Transverse colon (tissue), 4 donors: ENCODE data around the gene TP73. TPM values are rescaled to one million over a fixed set of nuclear protein-coding genes. Genes with fewer than 3 reads are reported as not detected.

ENCODE experiments used
- DNase-seq: peaks from one replicate; pipeline ENCODE4 v3.0.0-alpha.2; 2019
- H3K27ac ChIP-seq, 4 donors: fragments of 200-600 bp; sonication (generic); 2 replicates each; pipeline ENCODE4 v1.5.1; 2016 to 2018; ENCODE audit warnings: inconsistent platforms in 4 of 4
- H3K27me3 ChIP-seq: fragments of 200-600 bp; sonication (generic); 2 replicates; pipeline ENCODE4 v1.5.1; 2017; ENCODE audit warnings: inconsistent platforms
- H3K36me3 ChIP-seq, 4 donors: fragments of 200-600 bp; sonication (generic); 2 replicates each; pipeline ENCODE4 v1.5.1; 2017 to 2019; ENCODE audit warnings: inconsistent platforms in 4 of 4
- H3K4me1 ChIP-seq, 4 donors: fragments of 200-600 bp; sonication (generic); 2 replicates each; pipeline ENCODE4 v1.5.1; 2017 to 2020; ENCODE audit warnings: inconsistent platforms in 4 of 4
- H3K4me3 ChIP-seq, 4 donors: fragments of 200-600 bp; sonication (generic); 1 replicate in 1 of 4; 2 replicates in 3 of 4; pipeline versions ENCODE4 v1.5.1 to v1.6.1; 2017 to 2019; ENCODE audit warnings: inconsistent platforms in 4 of 4
- H3K9me3 ChIP-seq, 2 donors: fragments of 200-600 bp; sonication (generic); 2 replicates each; pipeline ENCODE4 v1.5.1; 2017 to 2019; ENCODE audit warnings: inconsistent platforms in 2 of 2
- EP300 ChIP-seq: sonication (generic); formaldehyde crosslinking; IDR thresholded peaks from one replicate; pipeline ENCODE4 v1.6.1; 2017; ENCODE audit warnings: antibody characterized with exemption, low read depth
- POLR2A ChIP-seq: fragments of 450-650 bp; IDR thresholded peaks from one replicate; pipeline ENCODE4 v1.6.1; 2016; ENCODE audit warnings: antibody characterized with exemption, mild to moderate bottlenecking, moderate library complexity
- POLR2AphosphoS5 ChIP-seq, 3 donors: sonication (generic); formaldehyde crosslinking; IDR thresholded peaks; one replicate each; pipeline ENCODE4 v1.6.1; 2016; ENCODE audit warnings: antibody characterized with exemption in 3 of 3
- WGBS, 2 donors: methylation state at CpG; one replicate each; pipeline ENCODE4 v1.1.5; 2018; ENCODE audit warnings: low coverage in 1 of 2; 5-methylcytosine and 5-hydroxymethylcytosine counted together
- in situ Hi-C, 4 donors: fragments of 200-750 bp; cut with MboI; loops; one replicate each; pipeline versions ENCODE4 v1.15.0 to v1.15.1; 2017; ENCODE audit warnings: low sequenced_read_pairs in 3 of 4, low pct_ligation_motif_present in 1 of 4, low pct_unique_long_range_greater_than_20kb in 1 of 4
- intact Hi-C: fragments of 100-400 bp; cut with DNase I; formaldehyde crosslinking; loops from one replicate; pipeline ENCODE4 v1.15.1; 2023; ENCODE audit warnings: low total_unique reads
- total RNA-seq, 4 donors: library from RNA; depleted of rRNA; stranded (reverse); fragments of >200 nt; gene quantifications; one replicate each; pipeline ENCODE4 v1.1.0, GENCODE V29; 2016
- TF ChIP-seq, protein P1 (sequence below), 5 experiments: fragments of 200-600 bp in 3 of 5; fragments of 450-650 bp in 2 of 5; sonication (generic) in 3 of 5; IDR thresholded peaks; 1 replicate in 2 of 5; 2 replicates in 3 of 5; pipeline ENCODE4 v1.5.1; 2016 to 2017; ENCODE audit warnings: antibody characterized with exemption in 5 of 5, inconsistent platforms in 3 of 5, mild to moderate bottlenecking in 2 of 5, moderate library complexity in 1 of 5

TP73 gene
- total RNA-seq, 4 donors from 2014 or later: 0.20 to 0.32 TPM; not detected in 2

DNA sequence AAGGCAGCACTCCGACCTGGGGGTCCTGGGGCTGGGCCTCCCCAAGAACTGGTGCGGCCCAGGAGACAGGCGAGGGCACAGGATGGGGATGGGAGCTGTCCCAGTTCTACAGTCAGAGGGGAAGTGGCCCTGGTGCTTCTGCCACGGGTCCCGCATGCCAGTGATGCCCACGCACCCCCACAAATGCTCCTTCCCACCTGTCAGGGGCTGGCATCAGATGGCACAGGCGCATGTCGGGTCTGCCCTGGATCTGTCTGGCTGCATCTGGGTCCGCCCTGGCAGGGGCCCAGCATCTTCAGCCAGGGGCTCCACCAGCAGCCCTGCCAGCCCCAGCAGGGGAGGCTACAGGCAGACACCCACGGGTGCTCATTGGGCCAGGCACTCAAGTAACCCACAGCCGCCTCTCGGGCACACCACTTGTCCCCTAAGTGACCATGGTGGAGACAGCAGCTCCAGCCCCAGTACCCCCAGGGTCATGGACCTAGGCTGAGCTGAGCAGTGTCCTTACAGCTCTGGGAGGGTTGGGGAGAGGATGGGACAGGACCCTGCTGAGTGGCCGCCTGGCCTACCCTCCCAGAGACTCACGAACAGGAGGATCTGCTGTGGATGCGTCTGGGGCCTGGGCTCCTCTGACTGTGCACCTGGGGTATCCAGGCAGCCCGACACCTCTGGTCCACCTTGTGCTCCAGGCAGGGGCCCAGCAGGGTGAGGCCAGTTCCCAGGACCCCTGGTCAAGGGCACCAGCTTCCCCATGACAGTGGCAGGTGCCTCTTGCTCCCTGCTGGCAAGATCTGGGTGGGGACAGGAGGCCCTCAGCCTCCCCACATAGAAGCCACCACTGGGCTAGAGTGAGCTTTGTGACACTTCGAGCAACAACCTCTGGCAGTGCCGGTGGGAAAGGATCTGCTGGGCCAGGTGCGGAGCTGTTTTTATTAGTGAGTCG is 125.6 kb downstream of the TP73 start:
- TF ChIP-seq, protein P1, sequence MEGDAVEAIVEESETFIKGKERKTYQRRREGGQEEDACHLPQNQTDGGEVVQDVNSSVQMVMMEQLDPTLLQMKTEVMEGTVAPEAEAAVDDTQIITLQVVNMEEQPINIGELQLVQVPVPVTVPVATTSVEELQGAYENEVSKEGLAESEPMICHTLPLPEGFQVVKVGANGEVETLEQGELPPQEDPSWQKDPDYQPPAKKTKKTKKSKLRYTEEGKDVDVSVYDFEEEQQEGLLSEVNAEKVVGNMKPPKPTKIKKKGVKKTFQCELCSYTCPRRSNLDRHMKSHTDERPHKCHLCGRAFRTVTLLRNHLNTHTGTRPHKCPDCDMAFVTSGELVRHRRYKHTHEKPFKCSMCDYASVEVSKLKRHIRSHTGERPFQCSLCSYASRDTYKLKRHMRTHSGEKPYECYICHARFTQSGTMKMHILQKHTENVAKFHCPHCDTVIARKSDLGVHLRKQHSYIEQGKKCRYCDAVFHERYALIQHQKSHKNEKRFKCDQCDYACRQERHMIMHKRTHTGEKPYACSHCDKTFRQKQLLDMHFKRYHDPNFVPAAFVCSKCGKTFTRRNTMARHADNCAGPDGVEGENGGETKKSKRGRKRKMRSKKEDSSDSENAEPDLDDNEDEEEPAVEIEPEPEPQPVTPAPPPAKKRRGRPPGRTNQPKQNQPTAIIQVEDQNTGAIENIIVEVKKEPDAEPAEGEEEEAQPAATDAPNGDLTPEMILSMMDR (IDR thresholded peaks at IDR 0.05): no peak
- no peak for TF ChIP-seq POLR2A
- TF ChIP-seq POLR2AphosphoS5 (IDR thresholded peaks at IDR 0.05): no peak
- no peak for TF ChIP-seq EP300
- intact Hi-C loops (no loop called here), in situ Hi-C loops (no loop called here)
- H3K4me1 ChIP-seq: peaks cover 9 to 22% (median 15%) of the 10 kb centered on the region in 4 donors
- H3K36me3 ChIP-seq: peaks cover 0 to 34% (median 15%) of the 10 kb centered on the region in 4 donors
- H3K4me3 ChIP-seq: no peak overlapping the region
- no peaks in the 10 kb centered on the region for H3K9me3 ChIP-seq
- H3K27ac ChIP-seq: no peak overlapping the region
- H3K27me3 ChIP-seq: no peaks in the 10 kb centered on the region
- 87% methylated on average over 16 of the region's 20 CpGs; no CpG with 5 or more reads in 1 of the 2 donors for WGBS, 2 donors
- DNase-seq: no peak

DNA sequence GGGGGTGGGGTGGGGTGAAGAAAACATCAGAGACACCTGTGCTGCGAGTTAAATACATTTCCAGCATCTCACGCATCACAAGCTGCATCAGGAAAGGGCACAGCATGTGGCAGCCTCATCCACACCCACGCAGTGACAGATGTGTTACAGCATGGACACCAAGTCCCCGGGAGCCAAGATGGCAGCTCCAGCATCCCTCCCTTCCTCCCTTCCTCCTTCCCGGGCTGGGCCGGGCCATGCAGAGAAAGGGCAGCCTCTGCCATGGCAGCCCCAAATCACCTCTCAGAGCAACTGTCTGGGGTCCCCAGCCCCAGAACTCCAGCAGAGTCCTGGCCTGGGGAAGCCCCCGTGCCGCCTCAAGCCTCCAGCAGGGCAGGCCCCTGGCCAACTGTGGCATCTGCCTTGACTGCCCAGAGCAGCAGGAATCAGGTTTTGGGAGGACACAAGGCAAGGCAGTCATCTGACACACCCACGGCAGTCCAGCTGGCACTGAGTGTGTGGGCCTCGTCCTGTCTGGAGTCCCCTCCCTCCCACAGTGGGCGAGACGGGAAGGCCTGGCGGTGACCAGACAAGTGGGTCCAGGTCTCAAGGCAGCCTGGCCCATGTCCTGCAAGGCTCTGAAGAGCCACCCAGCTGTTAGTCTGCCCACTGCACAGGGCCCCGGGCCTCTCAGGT is 126.4 kb downstream of the TP73 start:
- H3K27ac ChIP-seq: no peak overlapping the region
- WGBS, 2 donors: 80 to 81% methylated on average over 1 to 14 of the region's 14 CpGs
- intact Hi-C loops: no loop called here
- TF ChIP-seq POLR2AphosphoS5 (IDR thresholded peaks at IDR 0.05) (no peak), POLR2A (no peak), EP300 (no peak)
- TF ChIP-seq, protein P1 (IDR thresholded peaks at IDR 0.05): no peak
- H3K9me3 ChIP-seq: no peaks in the 10 kb centered on the region
- H3K36me3 ChIP-seq: peaks cover 0 to 39% (median 18%) of the 10 kb centered on the region in 4 donors
- no peak overlapping the region for H3K4me3 ChIP-seq
- peaks cover 9 to 16% (median 13%) of the 10 kb centered on the region in 4 donors for H3K4me1 ChIP-seq
- in situ Hi-C loops: no loop called here
- H3K27me3 ChIP-seq: no peaks in the 10 kb centered on the region
- DNase-seq: no peak

DNA sequence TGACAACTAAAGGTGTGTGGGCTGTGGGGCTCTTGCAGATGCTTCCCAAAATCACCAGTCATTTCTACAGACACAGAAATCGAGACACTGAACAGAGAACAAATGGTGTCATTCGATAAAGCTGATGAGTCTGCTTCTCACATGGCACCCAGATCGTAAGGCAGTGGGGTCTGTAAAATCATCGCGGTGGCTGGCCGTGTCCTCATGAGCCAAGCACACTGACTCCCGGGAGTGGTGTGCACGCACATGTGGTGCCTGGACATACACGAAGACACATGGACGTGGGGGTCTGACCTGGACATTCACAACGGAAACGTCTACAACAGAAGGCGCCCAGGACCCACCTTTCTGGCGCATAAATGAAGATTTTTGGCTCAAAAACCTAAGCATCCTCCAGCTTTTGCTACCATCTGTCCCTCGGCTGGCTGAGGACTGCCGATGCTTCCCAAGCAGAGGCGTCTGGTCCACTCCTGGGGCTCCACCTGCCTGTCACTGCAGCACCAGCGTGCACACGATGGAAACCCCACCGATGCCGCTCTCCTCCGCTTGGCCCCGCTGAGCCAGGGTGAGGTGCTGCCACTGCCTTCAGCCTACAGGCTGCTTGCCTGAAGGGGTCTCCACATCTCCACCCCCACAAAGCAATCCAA is 127.1 kb downstream of the TP73 start:
- intact Hi-C loops: no loop called here
- H3K4me3 ChIP-seq: no peak overlapping the region
- TF ChIP-seq POLR2AphosphoS5 (IDR thresholded peaks at IDR 0.05): no peak
- TF ChIP-seq, protein P1 (IDR thresholded peaks at IDR 0.05): no peak
- TF ChIP-seq EP300: no peak
- no peak for TF ChIP-seq POLR2A
- H3K27me3 ChIP-seq: no peaks in the 10 kb centered on the region
- in situ Hi-C loops: no loop called here
- H3K9me3 ChIP-seq: no peaks in the 10 kb centered on the region
- peaks cover 0 to 46% (median 21%) of the 10 kb centered on the region in 4 donors for H3K36me3 ChIP-seq
- no peak overlapping the region for H3K27ac ChIP-seq
- H3K4me1 ChIP-seq: peaks cover 9 to 16% (median 13%) of the 10 kb centered on the region in 4 donors
- WGBS, 2 donors: 92 to 97% methylated on average over 12 to 23 of the region's 23 CpGs
- DNase-seq: no peak
